Activated CD4-positive, alpha-beta T cell treated with anti-CD3 and anti-CD28 coated beads for 36 hours (primary cell): ENCODE data around the gene ETFBKMT. TPM values are rescaled to one million over a fixed set of nuclear protein-coding genes. Genes with fewer than 3 reads are reported as not detected.
"Not testable (repeated sequence)": the region's sequence is repeated elsewhere in the genome, so short reads cannot be mapped to it uniquely, and the experiment has no call there.

ENCODE experiments used
- ATAC-seq: fragments of 200-7000 bp; cut with Tn5 transposase; one replicate; pipeline ENCODE4 v1.10.0; 2021; ENCODE audit warnings: mild to moderate bottlenecking, moderate library complexity
- CTCF ChIA-PET: fragments of 350-600 bp; sonication (Branson Sonifier 250); formaldehyde crosslinking; loops from one replicate; lab custom pipeline; 2021; ENCODE audit warnings: antibody characterized with exemption; lab: Charles Lee
- POLR2A ChIA-PET: fragments of 350-600 bp; sonication (Branson Sonifier 250); formaldehyde crosslinking; loops from one replicate; lab custom pipeline; 2021; ENCODE audit warnings: antibody characterized with exemption, inconsistent platforms; lab: Charles Lee
- DNase-seq: peaks from one replicate; pipeline ENCODE4 v3.0.0-alpha.2; 2020
- H3K27ac Mint-ChIP-seq: one replicate; pipeline ENCODE4 v1.8.0; 2021; ENCODE audit warnings: mixed read lengths
- H3K27me3 Mint-ChIP-seq: one replicate; pipeline ENCODE4 v1.8.0; 2021; ENCODE audit warnings: mixed read lengths
- H3K36me3 Mint-ChIP-seq: one replicate; pipeline ENCODE4 v1.8.0; 2021; ENCODE audit warnings: low read depth, mixed read lengths
- H3K4me1 Mint-ChIP-seq: one replicate; pipeline ENCODE4 v1.8.0; 2021; ENCODE audit warnings: mixed read lengths
- H3K4me3 Mint-ChIP-seq: one replicate; pipeline ENCODE4 v1.8.0; 2021; ENCODE audit warnings: mild to moderate bottlenecking, moderate library complexity, mixed read lengths
- H3K9me3 Mint-ChIP-seq: one replicate; pipeline ENCODE4 v1.8.0; 2021; ENCODE audit warnings: low read depth, mixed read lengths
- intact Hi-C, 2 experiments: fragments of 100-400 bp; cut with DNase I in 1 of 2; cut with micrococcal nuclease in 1 of 2; formaldehyde crosslinking; loops; one replicate each; pipeline versions ENCODE4 v1.14.2 to v1.15.1; 2022 to 2024; cut with DNase I, micrococcal nuclease
- total RNA-seq, 2 experiments: library from RNA; stranded (reverse); gene quantifications; one replicate each; pipeline ENCODE4 v1.2.3, GENCODE V29; 2021

The ETFBKMT gene
- total RNA-seq, 2 experiments from 2014 or later: 0.35 to 1.4 TPM

DNA sequence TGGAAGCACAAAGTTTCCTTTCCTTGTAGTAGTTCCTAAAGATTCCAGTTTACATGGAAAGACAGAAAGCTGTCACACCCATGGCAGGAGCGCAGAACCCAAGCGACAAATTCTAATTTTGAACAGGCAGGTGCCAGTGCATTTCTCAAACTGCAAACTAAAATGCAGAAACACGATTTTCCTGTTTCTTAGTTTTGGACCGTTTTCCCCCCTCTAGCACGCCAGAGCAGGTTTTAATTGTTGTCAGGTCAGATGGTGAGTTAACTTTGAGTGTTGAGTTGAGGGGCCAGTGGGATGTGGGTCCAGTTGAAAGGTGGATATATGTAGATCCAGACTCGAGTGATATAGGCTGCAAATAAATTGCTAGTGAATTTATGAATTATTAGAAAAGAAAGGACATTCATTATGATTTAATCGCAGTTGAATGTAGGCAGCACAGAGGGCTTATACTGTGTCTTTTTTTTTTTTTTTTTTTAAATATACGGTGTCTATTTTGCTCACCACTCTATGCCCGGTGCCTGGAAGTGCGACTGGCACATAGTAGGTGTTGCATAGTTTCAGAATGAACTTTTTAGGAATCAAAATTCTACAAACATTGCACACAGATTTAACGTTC, 909 bp upstream of the ETFBKMT start:
- CTCF ChIA-PET: interaction anchor here (0.6 to 2.2 kb wide), 8 partner anchors 12 to 647 kb away, joined by 3 to 6 read pairs (median 4); no protein-coding TSS in a partner anchor
- H3K27ac Mint-ChIP-seq: peak overlapping the region; percentile 80
- H3K36me3 Mint-ChIP-seq: peaks cover 2% of the 10 kb centered on the region
- H3K4me1 Mint-ChIP-seq: peaks cover 13% of the 10 kb centered on the region
- intact Hi-C loops: loop anchor here (1.0 to 10.0 kb wide), 15 partner anchors 24 to 1094 kb away; partner anchors contain the start of genes AMN1 (in 2 of the 2), DNM1L (in 2 of the 2), BICD1 (in 1 of the 2) and DENND5B (in 1 of the 2)
- ATAC-seq: peak; percentile 7
- H3K27me3 Mint-ChIP-seq: no peaks in the 10 kb centered on the region
- peak overlapping the region; percentile 87 for H3K4me3 Mint-ChIP-seq
- no peak for DNase-seq
- POLR2A ChIA-PET: interaction anchor here (0.7 to 1.1 kb wide), 4 partner anchors 13 to 1097 kb away, joined by 3 to 12 read pairs (median 3); partner anchors contain the start of genes RESF1 and YARS2
- H3K9me3 Mint-ChIP-seq: no peaks in the 10 kb centered on the region

DNA sequence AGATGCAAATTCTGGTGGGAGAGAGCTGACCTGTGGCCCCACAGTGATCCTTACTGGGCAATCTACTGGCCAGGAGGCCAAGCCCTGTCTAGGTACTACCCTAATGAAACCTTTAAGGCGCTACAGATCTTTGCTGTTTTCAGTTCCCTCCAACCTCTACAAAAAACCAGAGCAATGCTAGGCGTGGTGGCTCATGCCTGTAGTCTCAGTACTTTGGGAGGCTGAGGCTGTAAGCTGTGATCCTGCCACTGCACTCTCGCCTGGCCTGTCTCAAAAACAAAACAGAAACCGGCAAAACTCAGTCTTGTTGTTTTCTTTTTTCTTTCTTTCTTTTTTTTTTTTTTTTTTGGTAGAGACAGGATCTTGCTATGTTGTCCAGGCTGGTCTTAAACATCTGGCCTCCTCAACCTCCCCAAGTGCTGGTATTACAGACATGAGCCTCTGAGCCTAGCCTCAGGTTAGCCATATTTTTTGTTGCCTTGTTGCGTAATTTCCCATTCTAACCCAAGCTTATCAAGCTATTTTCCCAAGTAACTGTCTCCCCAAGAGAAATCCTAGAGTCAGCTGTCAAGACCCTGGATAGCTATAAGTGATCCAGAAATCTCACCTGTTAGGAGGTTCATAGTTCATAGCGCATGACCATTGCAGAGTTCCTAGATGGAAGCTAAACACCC, 2.8 kb downstream of the ETFBKMT start:
- H3K4me3 Mint-ChIP-seq: no peak overlapping the region
- no peak overlapping the region for H3K27ac Mint-ChIP-seq
- ATAC-seq: no peak
- peaks cover 13% of the 10 kb centered on the region for H3K4me1 Mint-ChIP-seq
- CTCF ChIA-PET: interaction anchor here (0.6 to 1.8 kb wide), 3 partner anchors 9 to 24 kb away, joined by 3 to 10 read pairs (median 3); no protein-coding TSS in a partner anchor
- H3K36me3 Mint-ChIP-seq: peaks cover 2% of the 10 kb centered on the region
- no peak for DNase-seq
- no peaks in the 10 kb centered on the region for H3K27me3 Mint-ChIP-seq
- H3K9me3 Mint-ChIP-seq: peaks cover 2% of the 10 kb centered on the region
- intact Hi-C loops: no loop called here
- POLR2A ChIA-PET: no interaction called here

DNA sequence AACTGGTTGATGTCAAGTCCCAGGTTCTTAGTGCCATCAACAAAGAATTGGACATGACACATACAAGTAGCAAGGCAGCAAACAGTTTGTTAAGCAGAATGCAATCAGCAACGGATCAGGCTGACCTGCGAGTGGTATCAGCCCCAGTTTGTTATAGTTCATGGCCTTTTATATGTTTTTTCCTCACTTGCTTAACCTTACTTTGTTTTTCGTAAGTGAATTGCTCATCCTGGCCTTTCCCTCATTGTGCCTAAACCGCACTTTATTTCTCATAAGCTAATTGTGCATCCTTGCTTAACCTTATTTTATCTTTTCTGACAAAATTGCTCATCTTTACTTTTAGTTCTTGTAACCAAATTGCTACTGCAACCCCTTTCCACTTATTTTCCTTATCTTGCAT, 4.1 kb downstream of the ETFBKMT start:
- intact Hi-C loops: no loop called here
- peaks cover 2% of the 10 kb centered on the region for H3K36me3 Mint-ChIP-seq

DNA sequence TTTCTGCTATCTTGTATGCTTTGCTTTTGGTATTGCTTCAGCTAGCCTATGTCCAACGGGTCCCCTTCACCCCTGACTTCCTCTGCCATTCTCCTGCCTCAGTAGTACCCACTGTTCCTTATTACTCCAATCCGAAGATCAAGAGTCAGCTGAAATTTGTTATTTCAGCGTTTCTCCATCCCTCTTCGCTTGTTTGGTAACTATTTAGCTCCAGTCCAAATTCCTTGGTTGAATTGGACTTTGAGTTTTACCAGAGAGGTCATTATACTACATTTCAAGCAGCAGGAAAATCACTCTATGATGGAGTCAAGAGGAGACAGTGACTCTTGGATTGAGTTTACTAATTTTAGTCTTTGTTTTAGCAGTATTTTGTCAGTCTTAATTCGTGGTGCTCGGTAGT, 4.5 kb downstream of the ETFBKMT start:
- POLR2A ChIA-PET: no interaction called here
- H3K27ac Mint-ChIP-seq: no peak overlapping the region

More for the DNA sequence above, 4.1 kb downstream of the ETFBKMT start:
- ChIA-PET CTCF (no interaction called here), POLR2A (no interaction called here)
- DNase-seq (no peak), ATAC-seq (no peak)
- Mint-ChIP-seq H3K4me3 (no peak overlapping the region), H3K9me3 (peaks cover 2% of the 10 kb centered on the region), H3K27me3 (no peaks in the 10 kb centered on the region), H3K4me1 (peaks cover 6% of the 10 kb centered on the region), H3K27ac (no peak overlapping the region)

DNA sequence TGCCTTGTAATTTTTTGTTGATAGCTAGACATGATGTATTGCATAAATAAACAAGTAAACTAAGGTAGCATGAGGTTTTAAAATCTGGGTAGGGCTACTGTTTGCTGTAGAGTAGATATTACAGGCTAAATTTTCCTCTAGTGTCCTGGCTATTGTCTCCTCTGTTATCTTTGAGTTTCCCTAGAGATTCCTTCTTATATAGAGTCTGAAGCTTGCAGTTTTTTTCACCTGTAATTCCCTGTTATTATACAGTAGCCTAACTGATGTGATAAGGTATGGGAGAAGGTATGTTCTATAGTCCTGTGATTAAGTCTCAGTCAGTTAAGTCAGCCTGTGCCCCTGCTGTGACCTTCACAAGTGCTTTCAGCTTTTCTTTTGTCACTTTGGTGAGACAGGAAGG, 9.5 kb downstream of the ETFBKMT start:
- ATAC-seq: no peak
- Mint-ChIP-seq H3K27ac (no peak overlapping the region), H3K36me3 (peaks cover 12% of the 10 kb centered on the region), H3K27me3 (no peaks in the 10 kb centered on the region), H3K4me1 (no peaks in the 10 kb centered on the region), H3K9me3 (peaks cover 2% of the 10 kb centered on the region), H3K4me3 (no peak overlapping the region)
- intact Hi-C loops: no loop called here
- no peak for DNase-seq
- ChIA-PET CTCF (interaction anchor here (0.6 to 0.7 kb wide), 2 partner anchors 120 to 394 kb away, joined by 3 read pairs; no protein-coding TSS in a partner anchor), POLR2A (no interaction called here)

More for the DNA sequence above, 4.5 kb downstream of the ETFBKMT start:
- DNase-seq: no peak
- CTCF ChIA-PET: no interaction called here
- intact Hi-C loops: no loop called here
- peaks cover 2% of the 10 kb centered on the region for H3K36me3 Mint-ChIP-seq
- H3K4me3 Mint-ChIP-seq: no peak overlapping the region
- no peaks in the 10 kb centered on the region for H3K27me3 Mint-ChIP-seq
- H3K4me1 Mint-ChIP-seq: peaks cover 4% of the 10 kb centered on the region
- H3K9me3 Mint-ChIP-seq: peaks cover 2% of the 10 kb centered on the region
- no peak for ATAC-seq

DNA sequence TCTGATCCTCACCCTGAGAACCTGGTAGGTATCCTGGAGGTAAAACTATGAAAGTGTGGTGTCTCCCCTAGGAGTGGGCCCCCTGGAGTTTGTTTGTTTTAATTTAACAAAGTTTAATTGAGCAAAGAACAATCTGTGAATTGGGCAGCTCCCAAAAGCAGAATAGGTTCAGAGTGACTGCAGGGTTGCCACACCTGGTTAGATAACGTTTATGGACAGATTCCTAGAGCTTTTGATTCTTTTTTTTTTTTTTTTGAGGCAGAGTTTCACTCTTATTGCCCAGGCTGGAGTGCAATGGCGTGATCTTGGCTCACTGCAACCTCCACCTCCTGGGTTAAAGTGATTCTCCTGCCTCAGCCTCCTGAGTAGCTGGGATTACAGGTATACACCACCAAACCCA, 10.1 kb downstream of the ETFBKMT start:
- H3K4me3 Mint-ChIP-seq, H3K4me1 Mint-ChIP-seq, DNase-seq, POLR2A ChIA-PET, H3K27ac Mint-ChIP-seq, H3K9me3 Mint-ChIP-seq, ATAC-seq, intact Hi-C loops, H3K27me3 Mint-ChIP-seq: not testable (repeated sequence)
- peaks cover 14% of the 10 kb centered on the region for H3K36me3 Mint-ChIP-seq
- CTCF ChIA-PET: interaction anchor here (0.6 to 1.5 kb wide), 3 partner anchors 12 to 642 kb away, joined by 3 to 5 read pairs (median 3); no protein-coding TSS in a partner anchor

DNA sequence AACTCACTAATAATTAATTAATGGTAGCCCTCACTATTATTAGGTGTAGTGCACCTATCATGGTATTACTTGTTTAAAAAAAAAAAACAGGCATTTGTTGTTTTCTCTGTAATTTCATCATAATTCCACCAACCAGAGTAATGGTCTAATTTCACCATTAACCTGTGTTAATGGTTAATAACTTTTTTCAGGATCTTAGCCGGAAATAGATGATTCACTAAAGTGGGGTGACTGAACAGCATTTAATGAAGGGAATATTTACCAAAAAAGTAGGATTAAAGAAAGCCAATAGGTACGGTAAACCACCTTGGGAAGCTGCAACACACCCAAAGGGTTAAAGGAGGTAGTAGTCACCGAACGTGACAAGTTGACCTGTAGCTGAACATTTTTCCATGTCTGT, 13.0 kb downstream of the ETFBKMT start:
- no peaks in the 10 kb centered on the region for H3K4me1 Mint-ChIP-seq
- POLR2A ChIA-PET: interaction anchor here (1.0 kb wide), 1 partner anchor 13 kb away, joined by 3 read pairs; the partner anchor contains the start of gene ETFBKMT
- no peak overlapping the region for H3K27ac Mint-ChIP-seq
- no peaks in the 10 kb centered on the region for H3K9me3 Mint-ChIP-seq
- no peak overlapping the region for H3K4me3 Mint-ChIP-seq
- DNase-seq (no peak), ATAC-seq (no peak)
- CTCF ChIA-PET: interaction anchor here (0.8 to 1.2 kb wide), 2 partner anchors 11 to 19 kb away, joined by 3 read pairs; no protein-coding TSS in a partner anchor
- intact Hi-C loops: no loop called here
- H3K36me3 Mint-ChIP-seq: peaks cover 14% of the 10 kb centered on the region
- H3K27me3 Mint-ChIP-seq: no peaks in the 10 kb centered on the region

DNA sequence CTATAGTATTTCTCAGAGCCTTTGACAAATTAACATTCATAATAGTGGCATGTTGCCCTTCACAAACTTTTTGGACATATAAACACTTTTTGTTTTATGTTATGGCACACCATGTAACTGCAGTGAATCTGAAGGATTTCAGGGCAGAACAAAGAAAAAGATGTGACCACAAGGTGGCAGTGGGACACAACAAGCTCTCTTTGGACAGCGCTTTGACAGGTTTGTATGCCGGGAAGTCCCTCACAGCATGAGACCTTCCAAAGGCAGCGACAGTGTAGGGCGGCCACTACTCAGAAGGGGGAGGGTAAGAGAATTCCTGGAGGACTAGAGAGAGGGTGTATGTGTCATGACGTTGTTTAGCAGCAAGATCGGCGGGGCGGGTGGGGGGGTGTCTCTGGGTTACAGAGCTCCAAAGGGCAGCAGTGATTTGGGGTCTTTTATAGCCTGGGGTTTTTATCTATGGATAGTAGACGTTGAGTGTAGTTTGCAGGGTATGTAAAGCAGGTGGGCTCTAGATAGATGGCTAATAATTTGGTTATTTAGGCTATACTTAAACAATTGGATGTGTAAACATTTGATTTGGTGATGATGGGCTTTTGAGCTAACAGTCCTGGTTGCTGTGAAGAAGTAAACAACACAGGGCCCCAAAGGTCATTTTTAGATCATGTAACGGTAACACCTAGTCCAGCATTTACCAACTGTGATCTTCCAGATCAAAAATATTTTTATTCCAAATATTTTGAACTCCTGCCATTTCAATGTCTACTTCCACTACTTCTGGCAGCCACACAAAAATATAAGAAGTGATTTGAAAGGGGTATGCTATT, 22.9 kb downstream of the ETFBKMT start:
- POLR2A ChIA-PET: no interaction called here

DNA sequence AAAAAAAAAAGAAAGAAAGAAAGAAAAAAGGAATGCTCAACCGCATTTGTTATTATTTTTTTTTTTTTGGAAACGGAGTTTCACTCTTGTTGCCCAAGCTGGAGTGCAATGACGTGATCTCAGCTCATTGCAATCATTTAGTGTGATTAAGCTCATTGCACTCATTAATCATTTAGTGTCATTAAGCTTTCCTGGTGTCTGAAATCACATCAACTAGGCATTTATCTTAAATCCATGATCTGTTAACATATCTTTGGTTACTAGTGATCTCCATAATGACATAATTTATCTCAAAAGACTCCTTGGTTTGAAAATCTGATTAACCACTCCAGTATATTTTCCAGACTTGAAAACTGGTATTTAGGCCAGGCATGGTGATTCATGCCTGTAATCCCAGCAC, 26.3 kb downstream of the ETFBKMT start:
- CTCF ChIA-PET: interaction anchor here (0.6 to 0.9 kb wide), 2 partner anchors 80 to 325 kb away, joined by 3 read pairs; no protein-coding TSS in a partner anchor

More for the DNA sequence above, 22.9 kb downstream of the ETFBKMT start:
- Mint-ChIP-seq H3K4me3 (no peak overlapping the region), H3K27ac (peak overlapping the region; percentile 53), H3K9me3 (peaks cover 7% of the 10 kb centered on the region), H3K27me3 (no peaks in the 10 kb centered on the region), H3K36me3 (peaks cover 26% of the 10 kb centered on the region), H3K4me1 (peaks cover 6% of the 10 kb centered on the region)
- peak; percentile 95 for ATAC-seq
- DNase-seq: peak; percentile 76
- CTCF ChIA-PET: interaction anchor here (0.5 to 2.7 kb wide), 15 partner anchors 12 to 630 kb away, joined by 3 to 19 read pairs (median 3); no protein-coding TSS in a partner anchor
- intact Hi-C loops: loop anchor here (1.0 to 5.0 kb wide), 11 partner anchors 24 to 630 kb away; partner anchors contain the start of genes BICD1 (in 1 of the 2), ETFBKMT (in 1 of the 2) and RESF1 (in 1 of the 2)

DNA sequence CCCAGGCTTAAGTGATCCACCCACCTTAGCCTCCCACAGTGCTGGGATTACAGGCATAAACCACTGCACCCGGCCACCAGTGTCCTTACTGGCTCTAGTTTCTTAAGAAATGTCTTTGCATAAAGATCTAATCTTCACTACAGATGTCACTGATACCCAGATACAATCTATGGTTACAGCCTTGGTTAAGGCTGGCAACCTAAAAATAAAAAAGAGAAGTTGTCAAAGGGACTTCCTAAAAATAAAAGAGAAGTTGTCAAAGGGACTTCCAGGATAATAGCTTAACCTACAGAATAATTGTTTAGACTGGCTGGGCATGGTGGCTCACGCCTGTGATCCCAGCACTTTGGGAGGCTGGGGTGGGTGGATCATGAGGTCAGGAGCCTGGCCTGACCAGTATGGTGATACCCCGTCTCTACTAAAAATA, 27.6 kb downstream of the ETFBKMT start:
- intact Hi-C loops: no loop called here
- no peak for ATAC-seq
- Mint-ChIP-seq H3K27ac (no peak overlapping the region), H3K9me3 (peaks cover 10% of the 10 kb centered on the region), H3K4me3 (no peak overlapping the region), H3K27me3 (no peaks in the 10 kb centered on the region), H3K4me1 (peaks cover 3% of the 10 kb centered on the region), H3K36me3 (peaks cover 49% of the 10 kb centered on the region)
- ChIA-PET CTCF (interaction anchor here (0.5 to 0.9 kb wide), 4 partner anchors 28 to 840 kb away, joined by 3 to 4 read pairs (median 3); partner anchors contain the start of gene ETFBKMT), POLR2A (interaction anchor here (0.7 kb wide), 1 partner anchor 312 kb away, joined by 3 read pairs; no protein-coding TSS in a partner anchor)
- no peak for DNase-seq

More for the DNA sequence above, 26.3 kb downstream of the ETFBKMT start:
- Mint-ChIP-seq H3K9me3 (peaks cover 10% of the 10 kb centered on the region), H3K27me3 (no peaks in the 10 kb centered on the region), H3K4me1 (peaks cover 6% of the 10 kb centered on the region), H3K4me3 (no peak overlapping the region), H3K27ac (no peak overlapping the region), H3K36me3 (peaks cover 45% of the 10 kb centered on the region)
- POLR2A ChIA-PET: interaction anchor here (0.6 kb wide), 1 partner anchor 214 kb away, joined by 3 read pairs; no protein-coding TSS in a partner anchor
- DNase-seq: no peak
- ATAC-seq: no peak
- intact Hi-C loops: no loop called here
